Endodermal cell (in vitro differentiated cells): Measurements from ENCODE around the gene BCL7A. TPM values are rescaled to one million over a fixed set of nuclear protein-coding genes. Genes with fewer than 3 reads are reported as not detected.

Experiments used
- DNase-seq: peaks from one replicate; pipeline ENCODE4 v3.0.0-alpha.2; 2017
- H3K27ac ChIP-seq: 2 replicates; pipeline ENCODE4 v1.5.1; 2013; ENCODE audit warnings: mild to moderate bottlenecking, low read depth, low read length, moderate library complexity
- H3K27me3 ChIP-seq: 2 replicates; pipeline ENCODE4 v1.6.1; 2013; ENCODE audit warnings: mild to moderate bottlenecking, low read length, moderate library complexity; ENCODE audit not compliant: insufficient read depth, control insufficient read depth, poor library complexity, severe bottlenecking
- H3K36me3 ChIP-seq: 2 replicates; pipeline ENCODE4 v1.7.0; 2013; ENCODE audit warnings: mild to moderate bottlenecking, low read length, moderate library complexity; ENCODE audit not compliant: control insufficient read depth, insufficient read depth
- H3K4me1 ChIP-seq: one replicate; pipeline ENCODE4 v1.7.0; 2013; ENCODE audit warnings: low read length; ENCODE audit not compliant: control insufficient read depth, insufficient read depth
- H3K4me3 ChIP-seq: 2 replicates; pipeline ENCODE4 v1.5.1; 2013; ENCODE audit warnings: mild to moderate bottlenecking, low read length, moderate library complexity
- H3K9ac ChIP-seq: 2 replicates; pipeline ENCODE4 v1.6.1; 2013; ENCODE audit warnings: mild to moderate bottlenecking, low read length, moderate library complexity; ENCODE audit not compliant: poor library complexity, severe bottlenecking; ENCODE audit errors: extremely low read depth
- H3K9me3 ChIP-seq: 2 replicates; pipeline ENCODE4 v1.6.1; 2013; ENCODE audit warnings: mild to moderate bottlenecking, low read length, moderate library complexity; ENCODE audit not compliant: control insufficient read depth
- H3K27ac Mint-ChIP-seq: 2 replicates; pipeline ENCODE4 v1.8.0; 2020; ENCODE audit warnings: mixed read lengths
- H3K27me3 Mint-ChIP-seq: 2 replicates; pipeline ENCODE4 v1.8.0; 2021; ENCODE audit warnings: mild to moderate bottlenecking, mixed read lengths; ENCODE audit not compliant: insufficient read depth
- H3K36me3 Mint-ChIP-seq: 2 replicates; pipeline ENCODE4 v1.8.0; 2020; ENCODE audit warnings: low read depth, mixed read lengths
- H3K4me1 Mint-ChIP-seq: 2 replicates; pipeline ENCODE4 v1.8.0; 2020; ENCODE audit warnings: mixed read lengths
- H3K4me3 Mint-ChIP-seq: 2 replicates; pipeline ENCODE4 v1.8.0; 2020; ENCODE audit warnings: mild to moderate bottlenecking, moderate library complexity, mixed read lengths
- H3K9me3 Mint-ChIP-seq: 2 replicates; pipeline ENCODE4 v1.8.0; 2020; ENCODE audit warnings: mild to moderate bottlenecking, mixed read lengths
- WGBS, 2 experiments: methylation state at CpG; one replicate each; pipeline versions ENCODE4 v1.1.5 to v1.1.7; 2013; ENCODE audit warnings: missing lambda C conversion rate in 2 of 2, mixed read lengths in 1 of 2; ENCODE audit not compliant: insufficient coverage in 1 of 2, insufficient read length in 1 of 2; 5-methylcytosine and 5-hydroxymethylcytosine counted together
- total RNA-seq, 2 donors: library from RNA; stranded (reverse); fragmentation: NEBNext Ultra II Directional in 1 of 2; extraction: Animal tissue kit (Norgen Biotek cat#: 25700) in 1 of 2; gene quantifications; 2 replicates in 1 of 2; 3 replicates in 1 of 2; pipeline ENCODE4 v1.2.1, GENCODE V29; 2021
- TF ChIP-seq, protein P1 (sequence below): fragments of 200-600 bp; sonication (generic); conservative IDR thresholded peaks from 2 replicates; pipeline ENCODE4 v1.5.0; 2021; ENCODE audit warnings: antibody characterized with exemption, mild to moderate bottlenecking

Gene BCL7A
- total RNA-seq, 2 donors from 2014 or later = 22.3 to 28.9 TPM

DNA sequence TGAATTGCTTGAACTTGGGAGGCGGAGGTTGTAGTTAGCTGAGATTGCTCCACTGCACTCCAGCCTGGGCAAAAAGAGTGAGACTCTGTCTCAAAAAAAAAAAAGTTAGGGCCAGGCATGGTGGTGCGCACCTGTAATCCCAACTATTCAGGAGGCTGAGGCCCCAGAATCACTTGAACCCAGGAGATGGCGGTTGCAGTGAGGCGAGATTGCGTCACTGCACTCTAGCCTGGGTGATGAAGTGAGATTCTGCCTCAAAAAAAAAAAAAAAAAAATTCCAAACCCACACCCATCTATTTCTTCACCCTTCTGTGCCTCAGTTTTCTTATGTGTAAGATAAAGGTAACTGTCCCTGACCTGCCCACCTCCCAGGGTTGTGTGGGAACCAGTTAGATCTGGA, 45.9 kb downstream of the BCL7A start:
- H3K27me3 ChIP-seq = no peaks in the 10 kb centered on the region
- TF ChIP-seq, protein P1, sequence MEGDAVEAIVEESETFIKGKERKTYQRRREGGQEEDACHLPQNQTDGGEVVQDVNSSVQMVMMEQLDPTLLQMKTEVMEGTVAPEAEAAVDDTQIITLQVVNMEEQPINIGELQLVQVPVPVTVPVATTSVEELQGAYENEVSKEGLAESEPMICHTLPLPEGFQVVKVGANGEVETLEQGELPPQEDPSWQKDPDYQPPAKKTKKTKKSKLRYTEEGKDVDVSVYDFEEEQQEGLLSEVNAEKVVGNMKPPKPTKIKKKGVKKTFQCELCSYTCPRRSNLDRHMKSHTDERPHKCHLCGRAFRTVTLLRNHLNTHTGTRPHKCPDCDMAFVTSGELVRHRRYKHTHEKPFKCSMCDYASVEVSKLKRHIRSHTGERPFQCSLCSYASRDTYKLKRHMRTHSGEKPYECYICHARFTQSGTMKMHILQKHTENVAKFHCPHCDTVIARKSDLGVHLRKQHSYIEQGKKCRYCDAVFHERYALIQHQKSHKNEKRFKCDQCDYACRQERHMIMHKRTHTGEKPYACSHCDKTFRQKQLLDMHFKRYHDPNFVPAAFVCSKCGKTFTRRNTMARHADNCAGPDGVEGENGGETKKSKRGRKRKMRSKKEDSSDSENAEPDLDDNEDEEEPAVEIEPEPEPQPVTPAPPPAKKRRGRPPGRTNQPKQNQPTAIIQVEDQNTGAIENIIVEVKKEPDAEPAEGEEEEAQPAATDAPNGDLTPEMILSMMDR = no peak
- 94 to 97% methylated on average over 3 to 5 of the region's 5 CpGs for WGBS, 2 experiments
- H3K4me3 ChIP-seq = no peak overlapping the region
- no peaks in the 10 kb centered on the region for H3K36me3 ChIP-seq
- H3K4me1 ChIP-seq = peaks cover 12% of the 10 kb centered on the region
- no peaks in the 10 kb centered on the region for H3K9me3 Mint-ChIP-seq
- H3K4me1 Mint-ChIP-seq = peaks cover 19% of the 10 kb centered on the region
- H3K9me3 ChIP-seq = no peaks in the 10 kb centered on the region
- DNase-seq = no peak
- no peak overlapping the region for H3K4me3 Mint-ChIP-seq
- no peak overlapping the region for H3K9ac ChIP-seq
- no peaks in the 10 kb centered on the region for H3K27me3 Mint-ChIP-seq
- H3K27ac Mint-ChIP-seq = no peak overlapping the region
- H3K27ac ChIP-seq = no peak overlapping the region
- H3K36me3 Mint-ChIP-seq = peaks cover 13% of the 10 kb centered on the region

DNA sequence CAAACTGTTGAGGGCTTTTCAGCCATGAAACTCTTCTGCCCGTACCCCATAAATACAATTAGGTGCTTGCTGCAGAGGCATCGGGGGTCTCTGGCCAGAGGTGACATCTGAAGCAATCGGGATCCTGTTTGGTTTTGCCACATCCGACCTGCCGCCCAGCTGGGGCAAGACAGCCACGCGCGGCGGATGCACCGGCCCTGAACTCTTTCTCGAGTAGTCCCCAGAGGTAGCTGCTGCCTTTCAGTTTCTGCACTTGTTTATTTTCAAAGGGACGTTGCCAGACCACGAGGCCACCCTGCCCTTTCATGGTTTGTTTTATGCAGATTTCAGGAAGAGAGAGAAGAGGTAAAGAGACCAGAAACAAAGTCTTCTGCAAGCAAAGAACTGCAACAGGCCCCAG, 46.3 kb downstream of the BCL7A start:
- Histone ChIP-seq H3K4me3 (no peak overlapping the region), H3K9ac (no peak overlapping the region), H3K27me3 (no peaks in the 10 kb centered on the region), H3K36me3 (no peaks in the 10 kb centered on the region), H3K9me3 (no peaks in the 10 kb centered on the region), H3K4me1 (peaks cover 12% of the 10 kb centered on the region), H3K27ac (no peak overlapping the region)
- WGBS, 2 experiments = 83 to 89% methylated on average over 3 to 13 of the region's 13 CpGs
- Mint-ChIP-seq H3K27me3 (no peaks in the 10 kb centered on the region), H3K4me3 (no peak overlapping the region), H3K36me3 (peaks cover 13% of the 10 kb centered on the region), H3K9me3 (no peaks in the 10 kb centered on the region), H3K27ac (no peak overlapping the region), H3K4me1 (peaks cover 18% of the 10 kb centered on the region)
- no peak for DNase-seq
- TF ChIP-seq, protein P1 = no peak

DNA sequence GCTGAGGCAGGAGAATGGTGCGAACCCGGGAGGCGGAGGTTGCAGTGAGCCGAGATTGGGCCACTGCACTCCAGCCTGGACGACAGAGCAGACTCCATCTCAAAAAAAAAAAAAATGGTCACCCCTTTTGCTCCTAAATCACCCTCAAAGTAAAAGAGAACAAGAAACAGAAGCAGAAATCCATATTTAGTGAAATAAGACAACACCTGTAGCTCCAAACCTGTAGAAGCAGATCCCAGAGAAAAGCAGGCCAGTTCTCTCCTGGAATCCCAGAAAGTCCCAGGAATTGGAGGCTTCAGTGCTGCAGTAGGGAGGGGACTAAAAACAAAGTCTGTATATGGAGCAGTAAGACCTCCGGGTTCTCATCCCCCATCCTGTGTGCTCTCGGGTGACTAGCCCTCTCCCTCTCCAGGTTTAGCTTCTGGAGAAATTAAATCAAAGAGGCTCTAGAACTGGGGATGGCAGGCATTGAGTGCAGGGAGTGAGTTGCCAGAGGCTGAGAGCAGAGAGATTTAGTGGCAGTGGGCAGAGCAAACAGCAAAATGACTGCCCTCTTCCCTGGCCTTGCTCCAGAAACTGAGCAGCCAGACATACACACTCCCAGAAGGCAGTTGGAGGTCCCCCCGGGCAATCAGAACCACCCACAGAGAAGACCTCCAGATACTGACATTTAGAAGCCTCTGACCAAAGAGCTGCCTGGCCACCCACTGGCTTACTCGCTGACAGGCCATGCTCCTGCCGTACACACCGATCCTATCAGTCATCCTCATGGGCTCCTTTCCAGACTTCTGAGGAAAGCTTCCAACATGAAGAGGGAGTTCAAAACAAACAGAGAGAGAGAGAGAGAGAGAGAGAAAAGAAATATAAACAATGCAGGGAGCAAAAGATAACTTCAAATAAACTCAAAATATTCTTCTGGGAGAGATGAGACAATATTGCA, 50.6 kb downstream of the BCL7A start:
- Mint-ChIP-seq H3K4me3 (no peak overlapping the region), H3K9me3 (no peaks in the 10 kb centered on the region), H3K4me1 (peaks cover 3% of the 10 kb centered on the region), H3K36me3 (peaks cover 19% of the 10 kb centered on the region), H3K27ac (peak overlapping the region; percentile 75), H3K27me3 (peaks cover 6% of the 10 kb centered on the region)
- Histone ChIP-seq H3K27ac (no peak overlapping the region), H3K9me3 (no peaks in the 10 kb centered on the region), H3K9ac (no peak overlapping the region), H3K4me1 (peaks cover 2% of the 10 kb centered on the region), H3K4me3 (no peak overlapping the region), H3K36me3 (no peaks in the 10 kb centered on the region), H3K27me3 (no peaks in the 10 kb centered on the region)
- TF ChIP-seq, protein P1 = no peak
- DNase-seq = peak; percentile 56
- 82 to 92% methylated on average over 5 to 11 of the region's 11 CpGs for WGBS, 2 experiments
